Measurements from ENCODE around the gene UBAC1.

UBAC1 gene

GRCh38 chr9:136004219-136004618, 43.0 kb upstream of the UBAC1 start:
- no peak overlapping the region for H3K4me3 ChIP-seq (ENCODE audit: low read length in 2 of 2)
- H3K4me1 ChIP-seq (ENCODE audit: control insufficient read depth in 2 of 2, insufficient read depth in 2 of 2, low read length in 2 of 2): peaks cover 0 to 6% of the 10 kb centered on the region in 2 donors
- no peaks in the 10 kb centered on the region for H3K9me3 ChIP-seq (ENCODE audit: control insufficient read depth in 2 of 2, low read length in 2 of 2)
- H3K27ac ChIP-seq (ENCODE audit: low read depth in 2 of 2, low read length in 2 of 2): no peak overlapping the region
- H3K36me3 ChIP-seq (ENCODE audit: control insufficient read depth in 2 of 2, insufficient read depth in 2 of 2, low read length in 2 of 2): peaks cover 0 to 3% of the 10 kb centered on the region in 2 donors
- H3K9ac ChIP-seq (ENCODE audit: low read depth in 1 of 2, low read length in 2 of 2): no peak overlapping the region
- no peaks in the 10 kb centered on the region for H3K27me3 ChIP-seq (ENCODE audit: control insufficient read depth in 2 of 2, insufficient read depth in 2 of 2, low read length in 2 of 2)

GRCh38 chr9:136003411-136004218, 42.4 kb upstream of the UBAC1 start:
- no peak overlapping the region for H3K4me3 ChIP-seq (ENCODE audit: low read length in 2 of 2)

GRCh38 chr9:136002881-136003280, 41.7 kb upstream of the UBAC1 start:
- Histone ChIP-seq H3K4me3 (ENCODE audit: low read length in 2 of 2) (no peak overlapping the region), H3K36me3 (ENCODE audit: control insufficient read depth in 2 of 2, insufficient read depth in 2 of 2, low read length in 2 of 2) (no peaks in the 10 kb centered on the region), H3K27ac (ENCODE audit: low read depth in 2 of 2, low read length in 2 of 2) (no peak overlapping the region), H3K27me3 (ENCODE audit: control insufficient read depth in 2 of 2, insufficient read depth in 2 of 2, low read length in 2 of 2) (no peaks in the 10 kb centered on the region), H3K9me3 (ENCODE audit: control insufficient read depth in 2 of 2, low read length in 2 of 2) (no peaks in the 10 kb centered on the region), H3K9ac (ENCODE audit: low read depth in 1 of 2, low read length in 2 of 2) (no peak overlapping the region), H3K4me1 (ENCODE audit: control insufficient read depth in 2 of 2, insufficient read depth in 2 of 2, low read length in 2 of 2) (peaks cover 0 to 2% of the 10 kb centered on the region in 2 donors)

More at GRCh38 chr9:136003411-136004218, 42.4 kb upstream of the UBAC1 start:
- no peak overlapping the region for H3K9ac ChIP-seq (ENCODE audit: low read depth in 1 of 2, low read length in 2 of 2)
- no peak overlapping the region for H3K27ac ChIP-seq (ENCODE audit: low read depth in 2 of 2, low read length in 2 of 2)
- H3K9me3 ChIP-seq (ENCODE audit: control insufficient read depth in 2 of 2, low read length in 2 of 2): no peaks in the 10 kb centered on the region
- no peaks in the 10 kb centered on the region for H3K27me3 ChIP-seq (ENCODE audit: control insufficient read depth in 2 of 2, insufficient read depth in 2 of 2, low read length in 2 of 2)
- peaks cover 0 to 6% of the 10 kb centered on the region in 2 donors for H3K4me1 ChIP-seq (ENCODE audit: control insufficient read depth in 2 of 2, insufficient read depth in 2 of 2, low read length in 2 of 2)
- H3K36me3 ChIP-seq (ENCODE audit: control insufficient read depth in 2 of 2, insufficient read depth in 2 of 2, low read length in 2 of 2): peaks cover 0 to 3% of the 10 kb centered on the region in 2 donors

- no peak overlapping the region for H3K9ac ChIP-seq (ENCODE audit: low read depth in 1 of 2, low read length in 2 of 2)
- H3K9me3 ChIP-seq (ENCODE audit: control insufficient read depth in 2 of 2, low read length in 2 of 2): no peaks in the 10 kb centered on the region
- H3K36me3 ChIP-seq (ENCODE audit: control insufficient read depth in 2 of 2, insufficient read depth in 2 of 2, low read length in 2 of 2): no peaks in the 10 kb centered on the region
- no peak overlapping the region for H3K27ac ChIP-seq (ENCODE audit: low read depth in 2 of 2, low read length in 2 of 2)
- no peaks in the 10 kb centered on the region for H3K27me3 ChIP-seq (ENCODE audit: control insufficient read depth in 2 of 2, insufficient read depth in 2 of 2, low read length in 2 of 2)
- H3K4me3 ChIP-seq (ENCODE audit: low read length in 2 of 2): no peak overlapping the region
- H3K4me1 ChIP-seq (ENCODE audit: control insufficient read depth in 2 of 2, insufficient read depth in 2 of 2, low read length in 2 of 2): peaks cover 0 to 2% of the 10 kb centered on the region in 2 donors
Measured at GRCh38 chr9:136002215-136002614, 41.0 kb upstream of the UBAC1 start.

- H3K4me1 ChIP-seq (ENCODE audit: control insufficient read depth in 2 of 2, insufficient read depth in 2 of 2, low read length in 2 of 2): peaks cover 0 to 2% of the 10 kb centered on the region in 2 donors
- no peaks in the 10 kb centered on the region for H3K27me3 ChIP-seq (ENCODE audit: control insufficient read depth in 2 of 2, insufficient read depth in 2 of 2, low read length in 2 of 2)
- no peaks in the 10 kb centered on the region for H3K9me3 ChIP-seq (ENCODE audit: control insufficient read depth in 2 of 2, low read length in 2 of 2)
- H3K9ac ChIP-seq (ENCODE audit: low read depth in 1 of 2, low read length in 2 of 2): no peak overlapping the region
- H3K36me3 ChIP-seq (ENCODE audit: control insufficient read depth in 2 of 2, insufficient read depth in 2 of 2, low read length in 2 of 2): no peaks in the 10 kb centered on the region
- H3K27ac ChIP-seq (ENCODE audit: low read depth in 2 of 2, low read length in 2 of 2): no peak overlapping the region
- H3K4me3 ChIP-seq (ENCODE audit: low read length in 2 of 2): no peak overlapping the region
Measured at GRCh38 chr9:136001231-136001630, 40.1 kb upstream of the UBAC1 start.

GRCh38 chr9:135998410-135999071, 37.4 kb upstream of the UBAC1 start:
- no peak overlapping the region for H3K4me3 ChIP-seq (ENCODE audit: low read length in 2 of 2)
- no peak overlapping the region for H3K9ac ChIP-seq (ENCODE audit: low read depth in 1 of 2, low read length in 2 of 2)
- H3K36me3 ChIP-seq (ENCODE audit: control insufficient read depth in 2 of 2, insufficient read depth in 2 of 2, low read length in 2 of 2): no peaks in the 10 kb centered on the region
- H3K27me3 ChIP-seq (ENCODE audit: control insufficient read depth in 2 of 2, insufficient read depth in 2 of 2, low read length in 2 of 2): no peaks in the 10 kb centered on the region
- no peaks in the 10 kb centered on the region for H3K9me3 ChIP-seq (ENCODE audit: control insufficient read depth in 2 of 2, low read length in 2 of 2)
- no peak overlapping the region for H3K27ac ChIP-seq (ENCODE audit: low read depth in 2 of 2, low read length in 2 of 2)
- H3K4me1 ChIP-seq (ENCODE audit: control insufficient read depth in 2 of 2, insufficient read depth in 2 of 2, low read length in 2 of 2): peaks cover 0 to 2% of the 10 kb centered on the region in 2 donors

- Histone ChIP-seq H3K4me3 (ENCODE audit: low read length in 2 of 2) (no peak overlapping the region), H3K27ac (ENCODE audit: low read depth in 2 of 2, low read length in 2 of 2) (no peak overlapping the region), H3K4me1 (ENCODE audit: control insufficient read depth in 2 of 2, insufficient read depth in 2 of 2, low read length in 2 of 2) (peaks cover 3 to 6% of the 10 kb centered on the region in 2 donors), H3K36me3 (ENCODE audit: control insufficient read depth in 2 of 2, insufficient read depth in 2 of 2, low read length in 2 of 2) (no peaks in the 10 kb centered on the region), H3K9ac (ENCODE audit: low read depth in 1 of 2, low read length in 2 of 2) (no peak overlapping the region), H3K27me3 (ENCODE audit: control insufficient read depth in 2 of 2, insufficient read depth in 2 of 2, low read length in 2 of 2) (no peaks in the 10 kb centered on the region), H3K9me3 (ENCODE audit: control insufficient read depth in 2 of 2, low read length in 2 of 2) (no peaks in the 10 kb centered on the region)
Measured at GRCh38 chr9:135998016-135998380, 36.8 kb upstream of the UBAC1 start.

- H3K9me3 ChIP-seq (ENCODE audit: control insufficient read depth in 2 of 2, low read length in 2 of 2): no peaks in the 10 kb centered on the region
- H3K4me1 ChIP-seq (ENCODE audit: control insufficient read depth in 2 of 2, insufficient read depth in 2 of 2, low read length in 2 of 2): peaks cover 9 to 10% of the 10 kb centered on the region in 2 donors
- H3K36me3 ChIP-seq (ENCODE audit: control insufficient read depth in 2 of 2, insufficient read depth in 2 of 2, low read length in 2 of 2): no peaks in the 10 kb centered on the region
- no peak overlapping the region for H3K9ac ChIP-seq (ENCODE audit: low read depth in 1 of 2, low read length in 2 of 2)
- no peak overlapping the region for H3K4me3 ChIP-seq (ENCODE audit: low read length in 2 of 2)
- no peaks in the 10 kb centered on the region for H3K27me3 ChIP-seq (ENCODE audit: control insufficient read depth in 2 of 2, insufficient read depth in 2 of 2, low read length in 2 of 2)
- no peak overlapping the region for H3K27ac ChIP-seq (ENCODE audit: low read depth in 2 of 2, low read length in 2 of 2)
Measured at GRCh38 chr9:135997090-135998015, 36.2 kb upstream of the UBAC1 start.

- H3K9me3 ChIP-seq (ENCODE audit: control insufficient read depth in 2 of 2, low read length in 2 of 2): no peaks in the 10 kb centered on the region
- H3K36me3 ChIP-seq (ENCODE audit: control insufficient read depth in 2 of 2, insufficient read depth in 2 of 2, low read length in 2 of 2): no peaks in the 10 kb centered on the region
- H3K9ac ChIP-seq (ENCODE audit: low read depth in 1 of 2, low read length in 2 of 2): no peak overlapping the region
- H3K4me3 ChIP-seq (ENCODE audit: low read length in 2 of 2): no peak overlapping the region
- no peak overlapping the region for H3K27ac ChIP-seq (ENCODE audit: low read depth in 2 of 2, low read length in 2 of 2)
- H3K4me1 ChIP-seq (ENCODE audit: control insufficient read depth in 2 of 2, insufficient read depth in 2 of 2, low read length in 2 of 2): peaks cover 11 to 16% of the 10 kb centered on the region in 2 donors
- H3K27me3 ChIP-seq (ENCODE audit: control insufficient read depth in 2 of 2, insufficient read depth in 2 of 2, low read length in 2 of 2): no peaks in the 10 kb centered on the region
Measured at GRCh38 chr9:135995816-135996215, 34.6 kb upstream of the UBAC1 start.

Measured in mucosa of rectum (tissue), 2 donors.